K562 (cell line): ENCODE measurements around the gene RFT1. TPM values are rescaled to one million over a fixed set of nuclear protein-coding genes. Genes with fewer than 3 reads are reported as not detected.

ENCODE experiments used
- ATAC-seq: fragments of 200-7000 bp; cut with Tn5 transposase; 3 replicates; pipeline ENCODE4 v1.9.1; 2020; ENCODE audit warnings: moderate library complexity
- BruUV-seq: library from RNA; stranded (reverse); fragments of 400-500 nt; replicated peaks from 2 replicates; lab custom pipeline; 2021; lab: Mats Ljungman, UMichigan
- CTCF ChIA-PET: fragments of 300-600 bp; formaldehyde crosslinking; extraction: SDS; loops from one replicate; lab custom pipeline; 2021; ENCODE audit warnings: low intra/inter-chr PET ratio; lab: Yijun Ruan, JAX
- POLR2A ChIA-PET: fragments of 300-600, 350-650 bp; sonication (Branson Sonifier 250); formaldehyde crosslinking; extraction: SDS; loops from one replicate; lab custom pipeline; 2021; ENCODE audit warnings: antibody characterized with exemption, inconsistent platforms; lab: Yijun Ruan, JAX
- DNase-seq, 4 experiments: peaks; one replicate each; pipeline versions ENCODE4 v3.0.0 to v3.0.0-alpha.2; 2011 to 2018; ENCODE audit warnings: low spot score in 3 of 4, mixed read lengths in 3 of 4; ENCODE audit errors: extremely low read depth in 1 of 4
- FAIRE-seq: peaks from 2 replicates; lab custom pipeline; 2011; peaks lifted over from hg19 to GRCh38; lab: Jason Lieb, UNC
- H2AFZ ChIP-seq: 2 replicates; pipeline ENCODE4 v1.6.0; 2011; ENCODE audit warnings: low read depth, low read length, control low read depth, inconsistent platforms
- H3K27ac ChIP-seq: fragments of 200-600 bp; 3 replicates; pipeline ENCODE4 v1.8.0; 2011; ENCODE audit warnings: low read depth, mild to moderate bottlenecking, control low read depth, inconsistent platforms, low read length, moderate library complexity, mixed read lengths; ENCODE audit errors: extremely low read depth
- H3K27me3 ChIP-seq, 2 experiments: fragments of 300-600 bp in 1 of 2; 2 replicates in 1 of 2; 3 replicates in 1 of 2; pipeline versions ENCODE4 v1.6.0 to v1.8.0; 2011; ENCODE audit warnings: inconsistent platforms in 2 of 2, low read length in 2 of 2, mild to moderate bottlenecking in 1 of 2, mixed read lengths in 1 of 2, moderate library complexity in 1 of 2; ENCODE audit not compliant: control insufficient read depth in 2 of 2, insufficient read depth in 2 of 2
- H3K36me3 ChIP-seq: fragments of 300-600 bp; 3 replicates; pipeline ENCODE4 v1.8.0; 2011; ENCODE audit warnings: mild to moderate bottlenecking, low read length, inconsistent platforms; ENCODE audit not compliant: control insufficient read depth, insufficient read depth
- H3K4me1 ChIP-seq, 2 experiments: fragments of 200-600 bp in 1 of 2; replicated peaks in 1 of 2; 2 replicates in 1 of 2; 3 replicates in 1 of 2; pipeline versions ENCODE4 v1.5.1 to v1.8.0; 2011; ENCODE audit warnings: inconsistent platforms in 2 of 2, low read length in 2 of 2, mild to moderate bottlenecking in 1 of 2, mixed read lengths in 1 of 2, moderate library complexity in 1 of 2; ENCODE audit not compliant: control insufficient read depth in 2 of 2, insufficient read depth in 2 of 2
- H3K4me2 ChIP-seq: 2 replicates; pipeline ENCODE4 v1.6.1; 2011; ENCODE audit warnings: low read length, control low read depth, inconsistent platforms, mixed read lengths; ENCODE audit not compliant: insufficient read depth
- H3K4me3 ChIP-seq: fragments of 200-600 bp; sonication (generic), shearing (Covaris generic); 2 replicates; pipeline ENCODE4 v1.5.1; 2016; ENCODE audit warnings: control low read depth, inconsistent platforms
- H3K79me2 ChIP-seq: fragments of 200-600 bp; 3 replicates; pipeline ENCODE4 v1.8.0; 2011; ENCODE audit warnings: low read length, inconsistent platforms; ENCODE audit not compliant: control insufficient read depth, insufficient read depth
- H3K9ac ChIP-seq, 2 experiments: 2 replicates each; pipeline versions ENCODE4 v1.6.0 to v1.6.1; 2011; ENCODE audit warnings: low read depth in 2 of 2, low read length in 2 of 2, control low read depth in 1 of 2, inconsistent platforms in 1 of 2, mild to moderate bottlenecking in 1 of 2, mixed read lengths in 1 of 2; ENCODE audit not compliant: insufficient read depth in 1 of 2
- H3K9me1 ChIP-seq: one replicate; pipeline ENCODE4 v1.6.0; 2011; ENCODE audit warnings: inconsistent platforms, mild to moderate bottlenecking, low read length, moderate library complexity; ENCODE audit not compliant: control insufficient read depth, insufficient read depth
- H3K9me3 ChIP-seq: replicated peaks from 2 replicates; pipeline ENCODE4 v1.5.1; 2011; ENCODE audit warnings: low read depth, low read length, inconsistent platforms; ENCODE audit not compliant: control insufficient read depth, insufficient read depth
- H4K20me1 ChIP-seq: replicated peaks from 2 replicates; pipeline ENCODE4 v1.6.1; 2011; ENCODE audit warnings: low read length, inconsistent platforms, mixed read lengths; ENCODE audit not compliant: control insufficient read depth, insufficient read depth
- BRF2 ChIP-seq: IDR thresholded peaks from 3 replicates; pipeline ENCODE4 v1.6.1; 2011; ENCODE audit warnings: borderline replicate concordance, mild to moderate bottlenecking; ENCODE audit not compliant: insufficient read length, insufficient read depth
- CUX1 ChIP-seq: fragments of 200-800 bp; sonication (Bioruptor generic); IDR thresholded peaks from 2 replicates; pipeline ENCODE4 v1.6.1; 2016; ENCODE audit warnings: missing genetic modification characterization, missing compliant biosample characterization
- L3MBTL2 ChIP-seq: fragments of 450-650 bp; IDR thresholded peaks from 2 replicates; pipeline ENCODE4 v1.6.1; 2016; ENCODE audit warnings: mild to moderate bottlenecking, moderate library complexity
- MCM3 ChIP-seq: fragments of 450-650 bp; IDR thresholded peaks from 2 replicates; pipeline ENCODE4 v1.6.1; 2016
- MYC ChIP-seq, 2 experiments: fragments of 250-450 bp in 1 of 2; sonication (Bioruptor Pico) in 1 of 2; IDR thresholded peaks; 2 replicates each; pipeline versions ENCODE4 v1.5.1 to v1.6.1; 2012 to 2021; ENCODE audit warnings: low read depth in 2 of 2, borderline replicate concordance in 1 of 2, improper control_type of control experiment in 1 of 2, low read length in 1 of 2, mild to moderate bottlenecking in 1 of 2, moderate library complexity in 1 of 2
- NEUROD1 ChIP-seq: fragments of 150-350 bp; IDR thresholded peaks from 2 replicates; pipeline ENCODE4 v1.6.1; 2014; ENCODE audit warnings: borderline replicate concordance, low read length, low read depth; ENCODE audit not compliant: partially characterized antibody
- PHF8 ChIP-seq: fragments of 200-600 bp; sonication (generic); IDR thresholded peaks from 2 replicates; pipeline ENCODE4 v1.6.1; 2012; ENCODE audit warnings: mixed run types, mild to moderate bottlenecking, inconsistent platforms, low read length, moderate library complexity, borderline replicate concordance
- XRCC5 ChIP-seq: fragments of 200-400 bp; formaldehyde crosslinking; IDR thresholded peaks from 2 replicates; pipeline ENCODE4 v1.6.1; 2017; ENCODE audit warnings: low read depth, mild to moderate bottlenecking, low read length
- YBX1 ChIP-seq: fragments of 450-650 bp; IDR thresholded peaks from 2 replicates; pipeline ENCODE4 v1.7.1; 2016; ENCODE audit warnings: mild to moderate bottlenecking
- ZNF217 ChIP-seq: sonication (generic); formaldehyde crosslinking; IDR thresholded peaks from 2 replicates; pipeline ENCODE4 v1.8.0; 2022; ENCODE audit warnings: mild to moderate bottlenecking, missing genetic modification reagents
- ZNF57 ChIP-seq: fragments of 450-650 bp; formaldehyde crosslinking; IDR thresholded peaks from 2 replicates; pipeline ENCODE4 v1.4.0; 2020; ENCODE audit warnings: mild to moderate bottlenecking, moderate library complexity
- ZNF75A ChIP-seq: fragments of 450-650 bp; formaldehyde crosslinking; IDR thresholded peaks from 2 replicates; pipeline ENCODE4 v1.4.0; 2020; ENCODE audit warnings: mild to moderate bottlenecking
- WGBS: fragments of 100-300 bp; shearing (Covaris generic); methylation state at CpG from one replicate; pipeline ENCODE4 v1.1.6; 2016; ENCODE audit warnings: low coverage, mixed read lengths; ENCODE audit not compliant: insufficient coverage; ENCODE audit errors: missing lambda C conversion rate; 5-methylcytosine and 5-hydroxymethylcytosine counted together
- in situ Hi-C: fragments of 300-500 bp; cut with MboI; formaldehyde crosslinking; loops from 4 replicates; pipeline ENCODE4 v1.15.0; 2018; ENCODE audit warnings: inconsistent platforms, mixed read lengths
- intact Hi-C: fragments of 100-400 bp; cut with micrococcal nuclease; formaldehyde crosslinking; loops from 2 replicates; pipeline ENCODE4 v1.14.2; 2022
- polyA plus RNA-seq, 8 experiments: library from polyadenylated mRNA; depleted of rRNA in 4 of 8; stranded (reverse) in 5 of 8; unstranded in 3 of 8; fragments of >200 nt; fragmentation: Nextera tagmentation in 2 of 8; fragmentation: Illumina TruSeq in 1 of 8; extraction: Ambion mirVana in 2 of 8; extraction: Trizol in 1 of 8; gene quantifications; 2 replicates each; pipeline versions ENCODE4 v1.2.1 to v1.2.3, GENCODE V29; 2011 to 2014; ENCODE audit warnings: inconsistent platforms in 1 of 8, missing spikeins in 1 of 8
- total RNA-seq, 7 experiments: library from RNA; depleted of rRNA in 6 of 7; stranded (reverse); fragments of >200 nt in 6 of 7; fragmentation: Illumina TruSeq in 2 of 7; extraction: Trizol in 2 of 7; gene quantifications; 2 replicates each; pipeline versions ENCODE4 v1.2.1 to v1.2.3, GENCODE V29; 2011 to 2021; ENCODE audit warnings: low replicate concordance in 1 of 7
- TF ChIP-seq, protein P1 (sequence below): sonication (generic); formaldehyde crosslinking; IDR thresholded peaks from 2 replicates; pipeline ENCODE4 v1.8.1; 2022; ENCODE audit warnings: missing genetic modification reagents

Gene RFT1
- total and polyA plus RNA-seq, 9 of the 15 experiments (the other 6 are each of a cell fraction or from before 2014, with no cell fraction given), result 4.4 to 23.8 (median 8.9) TPM

- no TSS peak for BruUV-seq
- Histone ChIP-seq H3K4me2 (no peak overlapping the region), H3K79me2 (no peaks in the 10 kb centered on the region)
- TF ChIP-seq YBX1, result no peak
- no peak for TF ChIP-seq MCM3
- no peak for TF ChIP-seq ZNF217
- no peak for TF ChIP-seq NEUROD1
- TF ChIP-seq PHF8, result no peak
- no peak for TF ChIP-seq XRCC5
- TF ChIP-seq, protein P1, sequence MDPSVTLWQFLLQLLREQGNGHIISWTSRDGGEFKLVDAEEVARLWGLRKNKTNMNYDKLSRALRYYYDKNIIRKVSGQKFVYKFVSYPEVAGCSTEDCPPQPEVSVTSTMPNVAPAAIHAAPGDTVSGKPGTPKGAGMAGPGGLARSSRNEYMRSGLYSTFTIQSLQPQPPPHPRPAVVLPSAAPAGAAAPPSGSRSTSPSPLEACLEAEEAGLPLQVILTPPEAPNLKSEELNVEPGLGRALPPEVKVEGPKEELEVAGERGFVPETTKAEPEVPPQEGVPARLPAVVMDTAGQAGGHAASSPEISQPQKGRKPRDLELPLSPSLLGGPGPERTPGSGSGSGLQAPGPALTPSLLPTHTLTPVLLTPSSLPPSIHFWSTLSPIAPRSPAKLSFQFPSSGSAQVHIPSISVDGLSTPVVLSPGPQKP (CRISPR knock-in tag), result no peak
- no peak for TF ChIP-seq ZNF75A (CRISPR knock-in tag)
- no peak for TF ChIP-seq CUX1 (CRISPR knock-in tag)
- no peak for TF ChIP-seq MYC (IDR thresholded peaks at IDR 0.05; ENCODE audit: low read depth, low read length)
- no peak for TF ChIP-seq MYC (CRISPR knock-in tag; IDR thresholded peaks at IDR 0.05; ENCODE audit: borderline replicate concordance, low read depth)
- TF ChIP-seq BRF2, result no peak
- TF ChIP-seq L3MBTL2, result no peak
- TF ChIP-seq ZNF57, result no peak
Measured at GRCh38 chr3:53175613-53176540, 45.6 kb upstream of the RFT1 start.

More at GRCh38 chr3:53175613-53176540, 45.6 kb upstream of the RFT1 start:
- Histone ChIP-seq H3K9me3 (no peaks in the 10 kb centered on the region), H3K9ac (no peak overlapping the region; a peak in 1 of 4 replicates), H4K20me1 (no peaks in the 10 kb centered on the region; the same call in 1 of the 2 replicates), H3K27ac (no peak overlapping the region), H3K36me3 (0 out of 3 replicates have a peak, but pooled peaks cover 4% of the 10 kb centered on the region), H3K9me1 (no peaks in the 10 kb centered on the region), H3K4me3 (no peak overlapping the region), H3K4me1 (peaks cover 0 to 13% of the 10 kb centered on the region in 2 experiments; a peak in 1 of 5 replicates), H3K27me3 (no peaks in the 10 kb centered on the region), H2AFZ (no peak overlapping the region)
- CTCF ChIA-PET, result no interaction called here
- FAIRE-seq (no peak), DNase-seq (no peak), ATAC-seq (no peak; the same call in 2 of the 3 replicates)
- intact Hi-C loops, result no loop called here
- POLR2A ChIA-PET, result interaction anchor here (0.5 kb wide), 1 partner anchor 47 kb away, joined by 3 read pairs; no protein-coding TSS in a partner anchor
- in situ Hi-C loops, result no loop called here
- WGBS, result 74% methylated on average over 7 of the region's 9 CpGs
